ENCODE results near the gene CNKSR1. TPM values are rescaled to one million over a fixed set of nuclear protein-coding genes. Genes with fewer than 3 reads are reported as not detected.

The CNKSR1 gene
- total and polyA plus RNA-seq, 2 of the 13 experiments (the other 11 are each of a cell fraction or from before 2014, with no cell fraction given): 3.4 to 8.9 TPM

DNA sequence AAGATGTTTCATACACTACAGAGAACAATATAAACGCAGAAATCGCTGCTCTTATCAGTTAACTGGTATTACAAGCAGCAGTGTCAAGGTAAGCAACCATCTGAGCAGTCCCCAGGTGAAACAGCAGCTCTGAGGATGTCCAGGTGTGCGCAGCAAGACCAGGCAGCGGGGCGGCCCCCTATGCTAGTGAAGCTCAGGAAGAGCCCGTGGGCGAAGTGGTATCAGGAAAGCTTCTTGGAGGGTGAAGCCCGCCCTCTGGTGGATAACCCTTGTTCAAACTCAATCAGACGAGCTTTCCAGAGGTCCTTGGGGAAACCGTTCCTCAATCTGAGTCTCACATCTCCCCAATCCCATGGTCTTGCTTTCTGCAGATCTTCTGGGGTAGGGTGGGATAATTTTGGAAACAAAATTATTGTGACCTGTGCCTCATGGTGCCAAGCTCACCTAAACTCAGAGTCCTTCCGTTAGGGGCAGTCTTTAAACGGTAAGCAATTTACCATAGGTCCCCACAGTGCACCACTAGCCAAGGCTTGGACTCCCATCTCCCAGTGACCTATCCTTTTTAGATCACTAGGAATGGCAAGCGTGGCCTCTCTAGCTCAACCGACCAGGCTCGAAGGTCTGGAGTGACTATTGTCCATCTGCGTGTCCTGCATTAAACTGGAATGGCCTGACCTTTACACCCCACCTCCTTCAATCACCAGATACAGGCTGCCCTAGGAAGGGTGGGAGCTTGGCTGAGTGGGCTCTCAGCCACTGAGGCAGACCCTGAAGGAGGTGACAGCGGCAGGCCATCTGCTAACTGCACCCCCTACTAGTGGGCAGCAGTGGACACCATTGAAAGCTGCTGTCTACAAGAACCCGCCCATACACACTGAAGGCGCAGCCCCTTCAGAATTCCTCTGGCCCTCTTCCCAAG lies 32.0 kb upstream of the CNKSR1 start (continued):
- TF ChIP-seq, protein P1, sequence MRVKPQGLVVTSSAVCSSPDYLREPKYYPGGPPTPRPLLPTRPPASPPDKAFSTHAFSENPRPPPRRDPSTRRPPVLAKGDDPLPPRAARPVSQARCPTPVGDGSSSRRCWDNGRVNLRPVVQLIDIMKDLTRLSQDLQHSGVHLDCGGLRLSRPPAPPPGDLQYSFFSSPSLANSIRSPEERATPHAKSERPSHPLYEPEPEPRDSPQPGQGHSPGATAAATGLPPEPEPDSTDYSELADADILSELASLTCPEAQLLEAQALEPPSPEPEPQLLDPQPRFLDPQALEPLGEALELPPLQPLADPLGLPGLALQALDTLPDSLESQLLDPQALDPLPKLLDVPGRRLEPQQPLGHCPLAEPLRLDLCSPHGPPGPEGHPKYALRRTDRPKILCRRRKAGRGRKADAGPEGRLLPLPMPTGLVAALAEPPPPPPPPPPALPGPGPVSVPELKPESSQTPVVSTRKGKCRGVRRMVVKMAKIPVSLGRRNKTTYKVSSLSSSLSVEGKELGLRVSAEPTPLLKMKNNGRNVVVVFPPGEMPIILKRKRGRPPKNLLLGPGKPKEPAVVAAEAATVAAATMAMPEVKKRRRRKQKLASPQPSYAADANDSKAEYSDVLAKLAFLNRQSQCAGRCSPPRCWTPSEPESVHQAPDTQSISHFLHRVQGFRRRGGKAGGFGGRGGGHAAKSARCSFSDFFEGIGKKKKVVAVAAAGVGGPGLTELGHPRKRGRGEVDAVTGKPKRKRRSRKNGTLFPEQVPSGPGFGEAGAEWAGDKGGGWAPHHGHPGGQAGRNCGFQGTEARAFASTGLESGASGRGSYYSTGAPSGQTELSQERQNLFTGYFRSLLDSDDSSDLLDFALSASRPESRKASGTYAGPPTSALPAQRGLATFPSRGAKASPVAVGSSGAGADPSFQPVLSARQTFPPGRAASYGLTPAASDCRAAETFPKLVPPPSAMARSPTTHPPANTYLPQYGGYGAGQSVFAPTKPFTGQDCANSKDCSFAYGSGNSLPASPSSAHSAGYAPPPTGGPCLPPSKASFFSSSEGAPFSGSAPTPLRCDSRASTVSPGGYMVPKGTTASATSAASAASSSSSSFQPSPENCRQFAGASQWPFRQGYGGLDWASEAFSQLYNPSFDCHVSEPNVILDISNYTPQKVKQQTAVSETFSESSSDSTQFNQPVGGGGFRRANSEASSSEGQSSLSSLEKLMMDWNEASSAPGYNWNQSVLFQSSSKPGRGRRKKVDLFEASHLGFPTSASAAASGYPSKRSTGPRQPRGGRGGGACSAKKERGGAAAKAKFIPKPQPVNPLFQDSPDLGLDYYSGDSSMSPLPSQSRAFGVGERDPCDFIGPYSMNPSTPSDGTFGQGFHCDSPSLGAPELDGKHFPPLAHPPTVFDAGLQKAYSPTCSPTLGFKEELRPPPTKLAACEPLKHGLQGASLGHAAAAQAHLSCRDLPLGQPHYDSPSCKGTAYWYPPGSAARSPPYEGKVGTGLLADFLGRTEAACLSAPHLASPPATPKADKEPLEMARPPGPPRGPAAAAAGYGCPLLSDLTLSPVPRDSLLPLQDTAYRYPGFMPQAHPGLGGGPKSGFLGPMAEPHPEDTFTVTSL (CRISPR knock-in tag; IDR thresholded peaks at IDR 0.05; ENCODE audit: borderline replicate concordance): no peak
- TF ChIP-seq, protein P2, sequence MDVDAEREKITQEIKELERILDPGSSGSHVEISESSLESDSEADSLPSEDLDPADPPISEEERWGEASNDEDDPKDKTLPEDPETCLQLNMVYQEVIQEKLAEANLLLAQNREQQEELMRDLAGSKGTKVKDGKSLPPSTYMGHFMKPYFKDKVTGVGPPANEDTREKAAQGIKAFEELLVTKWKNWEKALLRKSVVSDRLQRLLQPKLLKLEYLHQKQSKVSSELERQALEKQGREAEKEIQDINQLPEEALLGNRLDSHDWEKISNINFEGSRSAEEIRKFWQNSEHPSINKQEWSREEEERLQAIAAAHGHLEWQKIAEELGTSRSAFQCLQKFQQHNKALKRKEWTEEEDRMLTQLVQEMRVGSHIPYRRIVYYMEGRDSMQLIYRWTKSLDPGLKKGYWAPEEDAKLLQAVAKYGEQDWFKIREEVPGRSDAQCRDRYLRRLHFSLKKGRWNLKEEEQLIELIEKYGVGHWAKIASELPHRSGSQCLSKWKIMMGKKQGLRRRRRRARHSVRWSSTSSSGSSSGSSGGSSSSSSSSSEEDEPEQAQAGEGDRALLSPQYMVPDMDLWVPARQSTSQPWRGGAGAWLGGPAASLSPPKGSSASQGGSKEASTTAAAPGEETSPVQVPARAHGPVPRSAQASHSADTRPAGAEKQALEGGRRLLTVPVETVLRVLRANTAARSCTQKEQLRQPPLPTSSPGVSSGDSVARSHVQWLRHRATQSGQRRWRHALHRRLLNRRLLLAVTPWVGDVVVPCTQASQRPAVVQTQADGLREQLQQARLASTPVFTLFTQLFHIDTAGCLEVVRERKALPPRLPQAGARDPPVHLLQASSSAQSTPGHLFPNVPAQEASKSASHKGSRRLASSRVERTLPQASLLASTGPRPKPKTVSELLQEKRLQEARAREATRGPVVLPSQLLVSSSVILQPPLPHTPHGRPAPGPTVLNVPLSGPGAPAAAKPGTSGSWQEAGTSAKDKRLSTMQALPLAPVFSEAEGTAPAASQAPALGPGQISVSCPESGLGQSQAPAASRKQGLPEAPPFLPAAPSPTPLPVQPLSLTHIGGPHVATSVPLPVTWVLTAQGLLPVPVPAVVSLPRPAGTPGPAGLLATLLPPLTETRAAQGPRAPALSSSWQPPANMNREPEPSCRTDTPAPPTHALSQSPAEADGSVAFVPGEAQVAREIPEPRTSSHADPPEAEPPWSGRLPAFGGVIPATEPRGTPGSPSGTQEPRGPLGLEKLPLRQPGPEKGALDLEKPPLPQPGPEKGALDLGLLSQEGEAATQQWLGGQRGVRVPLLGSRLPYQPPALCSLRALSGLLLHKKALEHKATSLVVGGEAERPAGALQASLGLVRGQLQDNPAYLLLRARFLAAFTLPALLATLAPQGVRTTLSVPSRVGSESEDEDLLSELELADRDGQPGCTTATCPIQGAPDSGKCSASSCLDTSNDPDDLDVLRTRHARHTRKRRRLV (CRISPR knock-in tag; IDR thresholded peaks at IDR 0.05): no peak
- TF ChIP-seq, protein P3, sequence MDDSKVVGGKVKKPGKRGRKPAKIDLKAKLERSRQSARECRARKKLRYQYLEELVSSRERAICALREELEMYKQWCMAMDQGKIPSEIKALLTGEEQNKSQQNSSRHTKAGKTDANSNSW (CRISPR knock-in tag; IDR thresholded peaks at IDR 0.05; ENCODE audit: borderline replicate concordance): no peak
- TF ChIP-seq ZNF207 (IDR thresholded peaks at IDR 0.05; ENCODE audit: borderline replicate concordance): no peak
- TF ChIP-seq, protein P4, sequence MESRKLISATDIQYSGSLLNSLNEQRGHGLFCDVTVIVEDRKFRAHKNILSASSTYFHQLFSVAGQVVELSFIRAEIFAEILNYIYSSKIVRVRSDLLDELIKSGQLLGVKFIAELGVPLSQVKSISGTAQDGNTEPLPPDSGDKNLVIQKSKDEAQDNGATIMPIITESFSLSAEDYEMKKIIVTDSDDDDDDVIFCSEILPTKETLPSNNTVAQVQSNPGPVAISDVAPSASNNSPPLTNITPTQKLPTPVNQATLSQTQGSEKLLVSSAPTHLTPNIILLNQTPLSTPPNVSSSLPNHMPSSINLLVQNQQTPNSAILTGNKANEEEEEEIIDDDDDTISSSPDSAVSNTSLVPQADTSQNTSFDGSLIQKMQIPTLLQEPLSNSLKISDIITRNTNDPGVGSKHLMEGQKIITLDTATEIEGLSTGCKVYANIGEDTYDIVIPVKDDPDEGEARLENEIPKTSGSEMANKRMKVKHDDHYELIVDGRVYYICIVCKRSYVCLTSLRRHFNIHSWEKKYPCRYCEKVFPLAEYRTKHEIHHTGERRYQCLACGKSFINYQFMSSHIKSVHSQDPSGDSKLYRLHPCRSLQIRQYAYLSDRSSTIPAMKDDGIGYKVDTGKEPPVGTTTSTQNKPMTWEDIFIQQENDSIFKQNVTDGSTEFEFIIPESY (CRISPR knock-in tag; IDR thresholded peaks at IDR 0.05): no peak
- no peak for TF ChIP-seq ZNF570 (CRISPR knock-in tag; IDR thresholded peaks at IDR 0.05; ENCODE audit: borderline replicate concordance)
- TF ChIP-seq MXD4 (CRISPR knock-in tag; IDR thresholded peaks at IDR 0.05): no peak
- TF ChIP-seq, protein P5, sequence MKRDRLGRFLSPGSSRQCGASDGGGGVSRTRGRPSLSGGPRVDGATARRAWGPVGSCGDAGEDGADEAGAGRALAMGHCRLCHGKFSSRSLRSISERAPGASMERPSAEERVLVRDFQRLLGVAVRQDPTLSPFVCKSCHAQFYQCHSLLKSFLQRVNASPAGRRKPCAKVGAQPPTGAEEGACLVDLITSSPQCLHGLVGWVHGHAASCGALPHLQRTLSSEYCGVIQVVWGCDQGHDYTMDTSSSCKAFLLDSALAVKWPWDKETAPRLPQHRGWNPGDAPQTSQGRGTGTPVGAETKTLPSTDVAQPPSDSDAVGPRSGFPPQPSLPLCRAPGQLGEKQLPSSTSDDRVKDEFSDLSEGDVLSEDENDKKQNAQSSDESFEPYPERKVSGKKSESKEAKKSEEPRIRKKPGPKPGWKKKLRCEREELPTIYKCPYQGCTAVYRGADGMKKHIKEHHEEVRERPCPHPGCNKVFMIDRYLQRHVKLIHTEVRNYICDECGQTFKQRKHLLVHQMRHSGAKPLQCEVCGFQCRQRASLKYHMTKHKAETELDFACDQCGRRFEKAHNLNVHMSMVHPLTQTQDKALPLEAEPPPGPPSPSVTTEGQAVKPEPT (CRISPR knock-in tag; IDR thresholded peaks at IDR 0.05; ENCODE audit: low read depth): no peak
- no peak for TF ChIP-seq EED (CRISPR knock-in tag; IDR thresholded peaks at IDR 0.05)
- TF ChIP-seq RAD21 (CRISPR knock-in tag; IDR thresholded peaks at IDR 0.05): peak; percentile 83

Data from HepG2 (cell line).